ENCODE measurements around the gene OTOF. TPM values are rescaled to one million over a fixed set of nuclear protein-coding genes. Genes with fewer than 3 reads are reported as not detected.

OTOF gene
- total and polyA plus RNA-seq, 2 of the 13 experiments (the other 11 are each of a cell fraction or from before 2014, with no cell fraction given): 0.04 TPM; not detected in 1

DNA sequence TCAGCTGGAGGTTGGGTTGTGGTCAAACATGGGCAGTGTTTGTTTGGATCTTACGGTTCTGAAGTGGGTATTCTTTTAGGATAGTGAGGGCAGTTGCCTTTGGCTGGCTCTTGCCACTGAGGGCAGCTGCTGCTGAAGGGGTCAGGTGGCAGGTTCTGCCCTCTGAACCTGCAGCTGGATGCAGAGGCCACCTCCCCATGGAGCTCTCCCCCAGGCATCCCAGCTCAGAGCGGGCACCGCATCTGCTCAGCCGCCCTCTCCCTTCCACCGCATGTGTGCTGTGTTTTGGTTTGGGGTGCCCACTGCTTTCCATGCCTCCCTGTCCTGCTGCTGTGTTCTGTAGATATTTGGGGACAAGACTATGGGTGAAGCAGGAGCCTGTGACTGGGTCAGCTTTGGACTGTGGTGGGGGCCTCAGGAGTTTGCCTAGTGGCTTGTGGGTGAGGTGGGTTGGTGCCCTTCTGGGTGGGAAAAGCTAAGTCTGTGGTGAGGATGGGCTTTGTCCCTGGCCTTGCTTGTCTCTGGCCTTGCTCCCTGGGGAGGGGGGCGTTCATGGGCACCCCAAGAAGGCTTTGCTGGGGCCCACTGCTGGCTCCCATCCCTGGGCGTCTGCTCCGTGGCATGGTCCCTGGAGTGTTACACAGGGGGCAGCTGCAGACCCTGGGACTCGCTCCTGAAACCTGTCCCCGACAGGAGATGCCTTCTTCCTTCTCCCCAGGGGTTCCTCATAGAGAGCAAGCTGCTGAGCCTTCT, 28.5 kb downstream of the OTOF start (continued):
- TF ChIP-seq, protein P1, sequence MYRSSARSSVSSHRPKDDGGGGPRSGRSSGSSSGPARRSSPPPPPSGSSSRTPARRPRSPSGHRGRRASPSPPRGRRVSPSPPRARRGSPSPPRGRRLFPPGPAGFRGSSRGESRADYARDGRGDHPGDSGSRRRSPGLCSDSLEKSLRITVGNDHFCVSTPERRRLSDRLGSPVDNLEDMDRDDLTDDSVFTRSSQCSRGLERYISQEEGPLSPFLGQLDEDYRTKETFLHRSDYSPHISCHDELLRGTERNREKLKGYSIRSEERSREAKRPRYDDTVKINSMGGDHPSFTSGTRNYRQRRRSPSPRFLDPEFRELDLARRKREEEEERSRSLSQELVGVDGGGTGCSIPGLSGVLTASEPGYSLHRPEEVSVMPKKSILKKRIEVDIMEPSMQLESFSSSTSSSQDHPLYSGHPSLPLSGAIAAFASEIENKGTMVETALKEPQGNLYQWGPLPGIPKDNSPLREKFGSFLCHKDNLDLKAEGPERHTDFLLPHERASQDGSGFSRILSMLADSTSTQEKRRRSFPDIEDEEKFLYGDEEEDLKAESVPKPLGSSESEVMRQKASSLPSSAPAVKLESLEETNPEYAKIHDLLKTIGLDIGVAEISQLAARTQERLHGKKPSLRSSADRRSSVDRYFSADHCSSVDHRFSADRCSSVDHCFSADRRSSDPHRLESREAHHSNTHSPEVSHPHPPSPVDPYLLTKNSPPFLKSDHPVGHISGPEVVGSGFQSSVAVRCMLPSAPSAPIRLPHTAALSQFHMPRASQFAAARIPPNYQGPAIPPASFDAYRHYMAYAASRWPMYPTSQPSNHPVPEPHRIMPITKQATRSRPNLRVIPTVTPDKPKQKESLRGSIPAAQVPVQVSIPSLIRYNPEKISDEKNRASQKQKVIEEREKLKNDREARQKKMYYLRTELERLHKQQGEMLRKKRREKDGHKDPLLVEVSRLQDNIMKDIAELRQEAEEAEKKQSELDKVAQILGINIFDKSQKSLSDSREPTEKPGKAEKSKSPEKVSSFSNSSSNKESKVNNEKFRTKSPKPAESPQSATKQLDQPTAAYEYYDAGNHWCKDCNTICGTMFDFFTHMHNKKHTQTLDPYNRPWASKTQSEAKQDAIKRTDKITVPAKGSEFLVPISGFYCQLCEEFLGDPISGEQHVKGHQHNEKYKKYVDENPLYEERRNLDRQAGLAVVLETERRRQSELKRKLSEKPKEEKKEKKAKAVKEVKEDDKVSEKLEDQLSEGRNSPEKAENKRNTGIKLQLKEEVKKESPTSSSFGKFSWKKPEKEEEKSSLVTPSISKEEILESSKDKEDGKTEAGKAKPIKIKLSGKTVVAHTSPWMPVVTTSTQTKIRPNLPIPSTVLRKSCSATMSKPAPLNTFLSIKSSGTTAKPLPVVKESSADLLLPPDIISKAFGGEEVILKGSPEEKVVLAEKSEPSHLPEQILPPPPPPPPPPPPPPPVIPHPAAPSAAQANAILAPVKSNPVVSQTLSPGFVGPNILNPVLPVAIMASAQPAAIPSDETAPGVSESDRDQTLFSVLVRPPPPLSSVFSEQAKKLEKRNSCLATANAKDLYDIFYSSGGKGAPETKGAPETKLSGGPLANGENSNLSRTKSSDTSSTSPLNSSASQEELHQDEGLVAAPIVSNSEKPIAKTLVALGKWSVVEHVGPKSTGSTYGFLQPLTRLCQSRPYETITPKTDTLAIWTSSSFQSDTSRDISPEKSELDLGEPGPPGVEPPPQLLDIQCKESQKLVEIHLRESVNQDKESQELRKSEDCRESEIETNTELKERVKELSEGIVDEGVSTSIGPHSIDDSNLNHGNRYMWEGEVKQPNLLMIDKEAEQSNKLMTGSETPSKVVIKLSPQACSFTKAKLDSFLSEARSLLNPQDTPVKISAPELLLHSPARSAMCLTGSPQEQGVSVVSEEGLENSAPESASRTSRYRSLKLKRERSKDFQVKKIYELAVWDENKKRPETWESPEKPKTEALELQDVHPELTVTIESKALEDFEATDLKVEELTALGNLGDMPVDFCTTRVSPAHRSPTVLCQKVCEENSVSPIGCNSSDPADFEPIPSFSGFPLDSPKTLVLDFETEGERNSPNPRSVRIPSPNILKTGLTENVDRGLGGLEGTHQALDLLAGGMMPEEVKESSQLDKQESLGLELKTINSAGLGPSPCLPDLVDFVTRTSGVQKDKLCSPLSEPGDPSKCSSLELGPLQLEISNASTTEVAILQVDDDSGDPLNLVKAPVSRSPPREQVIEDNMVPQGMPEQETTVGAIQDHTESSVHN (CRISPR knock-in tag; IDR thresholded peaks at IDR 0.05): no peak

DNA sequence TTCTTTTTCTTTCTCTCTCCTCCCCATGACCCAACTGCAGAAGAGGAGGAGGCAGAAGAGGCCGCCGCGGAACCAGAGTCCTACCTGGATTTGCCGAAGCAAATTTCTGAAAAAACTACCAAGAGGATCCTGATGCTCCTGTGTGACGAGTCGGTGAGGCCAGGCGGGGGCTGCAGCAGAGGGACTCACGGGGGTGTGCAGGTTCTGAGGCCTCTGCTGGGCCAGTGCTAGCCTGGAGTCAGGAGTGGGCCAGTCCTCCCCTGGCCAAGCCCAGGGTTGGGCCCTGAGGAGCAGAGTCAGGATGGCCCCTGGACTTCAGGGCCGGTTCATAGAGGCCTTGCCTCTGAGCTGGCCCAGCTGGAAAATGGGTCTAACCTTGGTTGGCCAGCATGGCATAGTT, 29.3 kb downstream of the OTOF start:
- intact Hi-C loops (cut with micrococcal nuclease; ENCODE audit: unreplicated experiment) (no loop called here), in situ Hi-C loops (cut with HindIII; ENCODE audit: extremely low pct_ligation_motif_present, low pct_unique_long_range_greater_than_20kb) (no loop called here)
- H3K4me3 ChIP-seq (replicated peaks in 1 of 3; ENCODE audit: insufficient read depth in 1 of 3, low read depth in 2 of 3, low read length in 3 of 3): no peak overlapping the region
- BruUV-seq (replicated peaks): no TSS peak
- H3K9me3 ChIP-seq (ENCODE audit: low read length): no peaks in the 10 kb centered on the region
- 76% methylated on average over 8 of the region's 9 CpGs for WGBS (ENCODE audit: low lambda C conversion rate)
- H3K4me2 ChIP-seq (ENCODE audit: low read depth, low read length): no peak overlapping the region
- H3K79me2 ChIP-seq (ENCODE audit: insufficient read depth, low read length): no peaks in the 10 kb centered on the region
- no peaks in the 10 kb centered on the region for H3K4me1 ChIP-seq (ENCODE audit: insufficient read depth, low read length)
- DNase-seq (ENCODE audit: low spot score) (no peak), ATAC-seq (peak; percentile 46), FAIRE-seq (no peak)
- H3K27me3 ChIP-seq (ENCODE audit: control insufficient read depth in 1 of 2, insufficient read depth in 2 of 2, low read length in 2 of 2): peaks cover 0 to 25% of the 10 kb centered on the region in 2 experiments; a peak in 2 of 5 replicates
- no peak overlapping the region for H3K27ac ChIP-seq (ENCODE audit: extremely low read length, insufficient read depth, low read length)
- H3K9ac ChIP-seq (ENCODE audit: insufficient read depth, low read depth, low read length): no peak overlapping the region
- TF ChIP-seq ZIK1 (CRISPR knock-in tag; IDR thresholded peaks at IDR 0.05; ENCODE audit: borderline replicate concordance, low read depth) (no peak), MEF2D (CRISPR knock-in tag; IDR thresholded peaks at IDR 0.05) (no peak)
- TF ChIP-seq, protein P2, sequence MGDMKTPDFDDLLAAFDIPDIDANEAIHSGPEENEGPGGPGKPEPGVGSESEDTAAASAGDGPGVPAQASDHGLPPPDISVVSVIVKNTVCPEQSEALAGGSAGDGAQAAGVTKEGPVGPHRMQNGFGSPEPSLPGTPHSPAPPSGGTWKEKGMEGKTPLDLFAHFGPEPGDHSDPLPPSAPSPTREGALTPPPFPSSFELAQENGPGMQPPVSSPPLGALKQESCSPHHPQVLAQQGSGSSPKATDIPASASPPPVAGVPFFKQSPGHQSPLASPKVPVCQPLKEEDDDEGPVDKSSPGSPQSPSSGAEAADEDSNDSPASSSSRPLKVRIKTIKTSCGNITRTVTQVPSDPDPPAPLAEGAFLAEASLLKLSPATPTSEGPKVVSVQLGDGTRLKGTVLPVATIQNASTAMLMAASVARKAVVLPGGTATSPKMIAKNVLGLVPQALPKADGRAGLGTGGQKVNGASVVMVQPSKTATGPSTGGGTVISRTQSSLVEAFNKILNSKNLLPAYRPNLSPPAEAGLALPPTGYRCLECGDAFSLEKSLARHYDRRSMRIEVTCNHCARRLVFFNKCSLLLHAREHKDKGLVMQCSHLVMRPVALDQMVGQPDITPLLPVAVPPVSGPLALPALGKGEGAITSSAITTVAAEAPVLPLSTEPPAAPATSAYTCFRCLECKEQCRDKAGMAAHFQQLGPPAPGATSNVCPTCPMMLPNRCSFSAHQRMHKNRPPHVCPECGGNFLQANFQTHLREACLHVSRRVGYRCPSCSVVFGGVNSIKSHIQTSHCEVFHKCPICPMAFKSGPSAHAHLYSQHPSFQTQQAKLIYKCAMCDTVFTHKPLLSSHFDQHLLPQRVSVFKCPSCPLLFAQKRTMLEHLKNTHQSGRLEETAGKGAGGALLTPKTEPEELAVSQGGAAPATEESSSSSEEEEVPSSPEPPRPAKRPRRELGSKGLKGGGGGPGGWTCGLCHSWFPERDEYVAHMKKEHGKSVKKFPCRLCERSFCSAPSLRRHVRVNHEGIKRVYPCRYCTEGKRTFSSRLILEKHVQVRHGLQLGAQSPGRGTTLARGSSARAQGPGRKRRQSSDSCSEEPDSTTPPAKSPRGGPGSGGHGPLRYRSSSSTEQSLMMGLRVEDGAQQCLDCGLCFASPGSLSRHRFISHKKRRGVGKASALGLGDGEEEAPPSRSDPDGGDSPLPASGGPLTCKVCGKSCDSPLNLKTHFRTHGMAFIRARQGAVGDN (CRISPR knock-in tag; IDR thresholded peaks at IDR 0.05): peak; percentile 14; the same call in 1 of the 2 replicates
- TF ChIP-seq, protein P3, sequence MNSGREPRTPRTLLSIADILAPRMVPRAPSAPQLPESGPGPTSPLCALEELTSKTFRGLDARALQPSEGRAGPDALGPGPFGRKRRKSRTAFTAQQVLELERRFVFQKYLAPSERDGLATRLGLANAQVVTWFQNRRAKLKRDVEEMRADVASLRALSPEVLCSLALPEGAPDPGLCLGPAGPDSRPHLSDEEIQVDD (CRISPR knock-in tag; IDR thresholded peaks at IDR 0.05; ENCODE audit: borderline replicate concordance): no peak
- ChIA-PET POLR2A (no interaction called here), CTCF (ENCODE audit: low intra/inter-chr PET ratio, low total read pairs) (no interaction called here)
- no peaks in the 10 kb centered on the region for H4K20me1 ChIP-seq (ENCODE audit: insufficient read depth, low read length)
- H3K36me3 ChIP-seq (replicated peaks in 1 of 2; ENCODE audit: control insufficient read depth in 1 of 2, insufficient read depth in 2 of 2, low read length in 2 of 2): no peaks in the 10 kb centered on the region
- H2AFZ ChIP-seq (ENCODE audit: low read length): no peak overlapping the region

Measured in HepG2 (cell line).